Stomach (tissue), 9 donors: ENCODE results near the gene RHOJ. TPM values are rescaled to one million over a fixed set of nuclear protein-coding genes. Genes with fewer than 3 reads are reported as not detected.
A peak's percentile ranks its signal among the peaks of the same experiment; 100 is the strongest.
"Not testable (repeated sequence)": the region's sequence is repeated elsewhere in the genome, so short reads cannot be mapped to it uniquely, and the experiment has no call there.

Experiments used
- DNase-seq, 2 donors: peaks; one replicate each; pipeline versions ENCODE4 v3.0.0 to v3.0.0-alpha.2; 2013 to 2019
- H3K27ac ChIP-seq, 5 donors: fragments of 200-600 bp in 4 of 5; sonication (generic) in 4 of 5; one replicate each; pipeline ENCODE4 v1.5.1; 2013 to 2019; ENCODE audit warnings: mild to moderate bottlenecking in 1 of 5, moderate library complexity in 1 of 5
- H3K27me3 ChIP-seq, 3 donors: fragments of 200-600 bp; sonication (generic); one replicate each; pipeline ENCODE4 v1.5.1; 2017 to 2019; ENCODE audit warnings: mixed run types in 1 of 3
- H3K36me3 ChIP-seq, 4 donors: fragments of 200-600 bp; sonication (generic); 1 replicate in 3 of 4; 2 replicates in 1 of 4; pipeline ENCODE4 v1.5.1; 2016 to 2019
- H3K4me1 ChIP-seq, 4 donors: fragments of 200-600 bp; sonication (generic); one replicate each; pipeline ENCODE4 v1.5.1; 2016 to 2019
- H3K4me3 ChIP-seq, 4 donors: fragments of 200-600 bp; sonication (generic) in 3 of 4; one replicate each; pipeline ENCODE4 v1.5.1; 2016 to 2019; ENCODE audit warnings: mild to moderate bottlenecking in 1 of 4
- H3K9me3 ChIP-seq, 4 donors: fragments of 200-600 bp; sonication (generic); one replicate each; pipeline ENCODE4 v1.5.1; 2016 to 2019
- CTCF ChIP-seq, 7 experiments: fragments of 450-650 bp in 4 of 7; fragments of 200-600 bp in 3 of 7; sonication (generic) in 3 of 7; IDR thresholded peaks; one replicate each; pipeline ENCODE4 v1.5.1; 2016 to 2019; ENCODE audit warnings: antibody characterized with exemption in 7 of 7, control low read depth in 2 of 7, mild to moderate bottlenecking in 1 of 7
- EP300 ChIP-seq: sonication (generic); formaldehyde crosslinking; IDR thresholded peaks from one replicate; pipeline ENCODE4 v1.6.1; 2017; ENCODE audit warnings: antibody characterized with exemption
- POLR2A ChIP-seq, 4 donors: fragments of 450-650 bp; IDR thresholded peaks; one replicate each; pipeline ENCODE4 v1.6.1; 2016; ENCODE audit warnings: antibody characterized with exemption in 4 of 4, control low read depth in 2 of 4, mild to moderate bottlenecking in 1 of 4, moderate library complexity in 1 of 4
- POLR2AphosphoS5 ChIP-seq, 3 donors: sonication (generic); formaldehyde crosslinking; IDR thresholded peaks; one replicate each; pipeline ENCODE4 v1.6.1; 2016; ENCODE audit warnings: antibody characterized with exemption in 3 of 3
- WGBS, 5 donors: extraction: QIAGEN DNeasy Blood & Tissue Kit in 3 of 5; methylation state at CpG; one replicate each; pipeline versions ENCODE4 v1.1.5 to v1.1.7; 2013 to 2018; 5-methylcytosine and 5-hydroxymethylcytosine counted together
- intact Hi-C: fragments of 100-400 bp; cut with DNase I; formaldehyde crosslinking; loops from one replicate; pipeline ENCODE4 v1.15.1; 2023; ENCODE audit warnings: low total_unique reads
- polyA plus RNA-seq, 3 donors: library from polyadenylated mRNA; stranded (reverse); fragments of 200-250 nt; gene quantifications; one replicate each; pipeline ENCODE4 v1.2.3, GENCODE V29; 2013
- total RNA-seq, 5 donors: library from RNA; depleted of rRNA; stranded (reverse); fragments of >200 nt; gene quantifications; one replicate each; pipeline versions ENCODE4 v1.1.0 to v1.2.3, GENCODE V29; 2014 to 2016
- donor health status: healthy with polysubstance abuse.
- donor health status: Bipolar disorder and iron deficiency.
- donor health status: healthy.

Gene RHOJ
- total and polyA plus RNA-seq, 8 donors = 2.2 to 18.5 (median 6.5) TPM

- 59 to 70% (median 63%) methylated on average over 9 to 10 of the region's 10 CpGs for WGBS, 5 donors
These were observed 97.8 kb downstream of the RHOJ start for GRCh38 chr14:63301891-63302534.

GRCh38 chr14:63304429-63304828 is 100.2 kb downstream of the RHOJ start:
- intact Hi-C loops, DNase-seq, H3K9me3 ChIP-seq, H3K4me3 ChIP-seq, H3K4me1 ChIP-seq, H3K27ac ChIP-seq, H3K36me3 ChIP-seq: not testable (repeated sequence)
- 85 to 89% (median 88%) methylated on average over 5 of the region's 5 CpGs for WGBS, 5 donors
- H3K27me3 ChIP-seq = peaks cover 0 to 12% (median 0%) of the 10 kb centered on the region in 3 donors

More at GRCh38 chr14:63301891-63302534, 97.8 kb downstream of the RHOJ start:
- Histone ChIP-seq H3K27ac (no peak overlapping the region), H3K4me1 (no peaks in the 10 kb centered on the region), H3K27me3 (peaks cover 0 to 12% (median 0%) of the 10 kb centered on the region in 3 donors), H3K9me3 (no peaks in the 10 kb centered on the region), H3K4me3 (no peak overlapping the region), H3K36me3 (no peaks in the 10 kb centered on the region)
- TF ChIP-seq POLR2A (IDR thresholded peaks at IDR 0.05) (no peak), POLR2AphosphoS5 (IDR thresholded peaks at IDR 0.05) (no peak), CTCF (IDR thresholded peaks at IDR 0.05) (no peak), EP300 (no peak)
- no peak for DNase-seq
- intact Hi-C loops = no loop called here

- TF ChIP-seq POLR2A (IDR thresholded peaks at IDR 0.05) = no peak
- TF ChIP-seq CTCF (IDR thresholded peaks at IDR 0.05) = peak in 1 of 7 experiments; percentile 10
- TF ChIP-seq EP300 = no peak
- no peak for TF ChIP-seq POLR2AphosphoS5 (IDR thresholded peaks at IDR 0.05)
- H3K36me3 ChIP-seq = no peaks in the 10 kb centered on the region
- intact Hi-C loops = no loop called here
- WGBS, 5 donors = 55 to 68% (median 59%) methylated on average over 7 of the region's 7 CpGs
- no peak overlapping the region for H3K4me3 ChIP-seq
- H3K9me3 ChIP-seq = no peaks in the 10 kb centered on the region
- H3K27ac ChIP-seq = no peak overlapping the region
- no peaks in the 10 kb centered on the region for H3K4me1 ChIP-seq
- DNase-seq = peak in 1 of 2 donors; percentile 35
- H3K27me3 ChIP-seq = no peaks in the 10 kb centered on the region
These were observed 104.6 kb downstream of the RHOJ start for GRCh38 chr14:63308723-63309317.

- no peak for TF ChIP-seq POLR2AphosphoS5 (IDR thresholded peaks at IDR 0.05)
- TF ChIP-seq EP300 = no peak
- TF ChIP-seq POLR2A (IDR thresholded peaks at IDR 0.05) = no peak
- no peak for TF ChIP-seq CTCF (IDR thresholded peaks at IDR 0.05)
- Histone ChIP-seq H3K36me3 (no peaks in the 10 kb centered on the region), H3K9me3 (no peaks in the 10 kb centered on the region), H3K27me3 (no peaks in the 10 kb centered on the region), H3K4me1 (no peaks in the 10 kb centered on the region), H3K27ac (no peak within 1 kb of the TSS), H3K4me3 (no peak within 1 kb of the TSS)
- no peak for DNase-seq
- intact Hi-C loops = no loop called here
These were observed 114.6 kb downstream of the RHOJ start, which contains the start of gene GPHB5 for GRCh38 chr14:63318835-63319234. GPHB5 (minus strand) TSS chr14:63318935; CDS start chr14:63317849, 1,086 bp downstream.

- Histone ChIP-seq H3K27me3 (no peaks in the 10 kb centered on the region), H3K9me3 (no peaks in the 10 kb centered on the region), H3K4me1 (no peaks in the 10 kb centered on the region), H3K27ac (no peak overlapping the region), H3K36me3 (no peaks in the 10 kb centered on the region), H3K4me3 (no peak overlapping the region)
- intact Hi-C loops = no loop called here
- whole genome bisulfite sequencing, 5 donors = 95 to 100% (median 99%) methylated on average over 1 of the region's 1 CpG
- DNase-seq = no peak
- TF ChIP-seq CTCF (IDR thresholded peaks at IDR 0.05) (no peak), POLR2AphosphoS5 (IDR thresholded peaks at IDR 0.05) (no peak), EP300 (no peak), POLR2A (IDR thresholded peaks at IDR 0.05) (no peak)
These were observed 118.2 kb downstream of the RHOJ start for GRCh38 chr14:63322472-63322871.
